ENCODE results near the gene RIMBP2.

The RIMBP2 gene

DNA sequence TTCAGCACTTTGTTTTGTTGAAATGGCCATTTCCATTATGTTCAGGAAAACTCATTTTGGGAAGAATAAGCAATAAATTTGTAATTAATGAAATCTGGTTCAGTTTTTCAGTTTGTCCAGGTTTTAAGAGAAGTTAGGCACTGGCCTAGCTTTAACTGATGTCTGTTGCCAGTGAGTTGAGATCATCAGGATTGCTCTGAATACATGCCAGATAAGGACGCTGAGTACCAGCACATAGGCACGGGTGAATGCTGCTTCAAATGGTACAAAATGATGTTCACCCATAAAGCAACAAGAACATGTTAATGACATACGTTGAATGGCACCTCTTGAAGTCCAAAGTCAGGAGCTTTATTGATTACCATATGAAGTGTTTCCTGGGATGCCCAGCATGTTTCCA, 331.9 kb downstream of the RIMBP2 start:
- H3K4me3 ChIP-seq (ENCODE audit: low read depth, low read length): no peak overlapping the region
- TF ChIP-seq, protein P1, sequence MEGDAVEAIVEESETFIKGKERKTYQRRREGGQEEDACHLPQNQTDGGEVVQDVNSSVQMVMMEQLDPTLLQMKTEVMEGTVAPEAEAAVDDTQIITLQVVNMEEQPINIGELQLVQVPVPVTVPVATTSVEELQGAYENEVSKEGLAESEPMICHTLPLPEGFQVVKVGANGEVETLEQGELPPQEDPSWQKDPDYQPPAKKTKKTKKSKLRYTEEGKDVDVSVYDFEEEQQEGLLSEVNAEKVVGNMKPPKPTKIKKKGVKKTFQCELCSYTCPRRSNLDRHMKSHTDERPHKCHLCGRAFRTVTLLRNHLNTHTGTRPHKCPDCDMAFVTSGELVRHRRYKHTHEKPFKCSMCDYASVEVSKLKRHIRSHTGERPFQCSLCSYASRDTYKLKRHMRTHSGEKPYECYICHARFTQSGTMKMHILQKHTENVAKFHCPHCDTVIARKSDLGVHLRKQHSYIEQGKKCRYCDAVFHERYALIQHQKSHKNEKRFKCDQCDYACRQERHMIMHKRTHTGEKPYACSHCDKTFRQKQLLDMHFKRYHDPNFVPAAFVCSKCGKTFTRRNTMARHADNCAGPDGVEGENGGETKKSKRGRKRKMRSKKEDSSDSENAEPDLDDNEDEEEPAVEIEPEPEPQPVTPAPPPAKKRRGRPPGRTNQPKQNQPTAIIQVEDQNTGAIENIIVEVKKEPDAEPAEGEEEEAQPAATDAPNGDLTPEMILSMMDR (IDR thresholded peaks at IDR 0.05; ENCODE audit: insufficient read depth, low read depth, low read length, missing control alignments): no peak
- no peak for DNase-seq (ENCODE audit: low read depth)

DNA sequence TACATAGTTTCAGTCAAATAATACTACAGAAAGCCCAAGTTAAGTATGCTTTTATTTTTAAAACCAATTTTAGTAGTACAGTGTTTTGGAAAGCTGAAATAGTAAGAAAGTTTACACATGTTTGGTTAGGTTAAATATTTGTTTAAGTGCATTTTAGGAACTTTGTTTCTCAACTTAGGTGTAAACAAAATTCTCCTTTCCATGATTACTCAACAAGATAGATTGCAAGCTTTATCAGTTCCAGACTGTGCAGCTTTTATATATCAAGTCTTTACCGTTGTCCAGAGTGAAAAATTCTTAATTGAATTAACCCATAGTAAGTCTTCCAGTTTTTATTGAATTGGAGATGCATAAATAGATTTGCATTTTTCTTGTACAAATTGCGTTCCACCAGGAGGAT, 333.3 kb downstream of the RIMBP2 start:
- no peak for DNase-seq (ENCODE audit: low read depth)
- no peak overlapping the region for H3K4me3 ChIP-seq (ENCODE audit: low read depth, low read length)
- TF ChIP-seq, protein P1 (IDR thresholded peaks at IDR 0.05; ENCODE audit: insufficient read depth, low read depth, low read length, missing control alignments): no peak

DNA sequence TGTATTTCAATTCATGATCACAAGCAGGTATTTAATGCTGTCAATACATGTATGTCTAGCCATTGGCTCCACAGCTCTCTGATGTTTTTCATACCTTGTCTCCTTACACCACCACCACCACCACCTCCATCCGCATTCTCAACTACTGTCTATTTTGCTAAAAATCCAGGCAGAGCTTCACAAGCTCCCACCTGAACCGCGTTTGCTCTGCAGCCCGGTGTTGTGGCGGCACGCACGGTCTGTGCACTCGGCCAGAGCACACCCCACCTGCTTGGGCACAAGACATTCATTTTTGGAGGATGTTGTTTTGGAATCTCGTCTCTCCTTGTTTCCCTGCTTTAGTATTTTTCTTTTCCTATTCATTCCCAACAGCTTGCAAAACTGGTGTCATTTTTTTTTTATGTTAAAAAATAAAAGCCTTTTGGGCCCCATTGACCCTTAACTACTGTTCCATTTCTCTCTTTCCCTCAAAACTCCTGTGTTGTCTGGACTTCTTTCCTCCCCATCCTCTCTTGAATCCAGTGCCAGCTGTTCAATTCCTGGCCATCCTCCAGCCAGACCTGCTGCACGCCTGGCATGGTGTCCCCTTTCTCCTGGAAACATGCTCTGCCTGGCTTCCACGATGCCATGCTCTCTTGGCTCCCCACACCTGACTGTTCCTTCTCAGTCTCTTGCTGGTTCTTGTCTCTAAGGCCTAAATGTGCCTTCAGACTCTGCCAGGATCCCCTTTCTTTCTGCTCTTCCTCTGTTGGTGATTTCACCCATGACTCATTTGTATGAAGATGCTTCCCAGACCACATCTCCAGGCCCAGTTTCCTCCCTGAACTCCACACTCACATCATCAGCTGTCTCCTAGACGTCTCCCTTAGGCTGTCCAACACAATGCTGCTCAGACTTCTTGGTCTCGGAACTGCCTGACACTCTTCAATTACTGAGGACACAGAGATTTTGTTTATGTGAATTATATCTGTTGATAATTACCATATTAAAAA, 340.5 kb downstream of the RIMBP2 start:
- no peak for DNase-seq (ENCODE audit: low read depth)
- TF ChIP-seq, protein P1 (IDR thresholded peaks at IDR 0.05; ENCODE audit: insufficient read depth, low read depth, low read length, missing control alignments): no peak
- no peak overlapping the region for H3K4me3 ChIP-seq (ENCODE audit: low read depth, low read length)

DNA sequence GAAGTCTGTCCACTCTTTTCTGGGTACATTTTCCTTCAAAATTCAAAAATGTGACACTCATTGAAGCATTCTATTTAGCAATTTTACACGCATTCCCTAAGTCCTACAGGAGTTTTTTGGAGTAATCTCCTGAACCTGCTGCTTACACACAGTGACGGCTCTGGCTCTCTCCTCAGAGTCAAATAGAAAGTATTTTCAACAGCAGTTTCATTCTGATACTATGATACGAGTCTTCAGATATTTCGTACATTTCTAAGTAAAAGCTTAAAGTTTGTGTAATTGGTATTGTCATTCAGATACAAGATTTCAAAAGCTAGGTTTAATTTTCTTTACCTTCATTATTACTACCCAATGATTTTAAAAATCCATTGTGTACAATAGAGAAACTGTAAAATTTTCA, 342.0 kb downstream of the RIMBP2 start:
- H3K4me3 ChIP-seq (ENCODE audit: low read depth, low read length): no peak overlapping the region
- DNase-seq (ENCODE audit: low read depth): no peak
- TF ChIP-seq, protein P1 (IDR thresholded peaks at IDR 0.05; ENCODE audit: insufficient read depth, low read depth, low read length, missing control alignments): no peak

DNA sequence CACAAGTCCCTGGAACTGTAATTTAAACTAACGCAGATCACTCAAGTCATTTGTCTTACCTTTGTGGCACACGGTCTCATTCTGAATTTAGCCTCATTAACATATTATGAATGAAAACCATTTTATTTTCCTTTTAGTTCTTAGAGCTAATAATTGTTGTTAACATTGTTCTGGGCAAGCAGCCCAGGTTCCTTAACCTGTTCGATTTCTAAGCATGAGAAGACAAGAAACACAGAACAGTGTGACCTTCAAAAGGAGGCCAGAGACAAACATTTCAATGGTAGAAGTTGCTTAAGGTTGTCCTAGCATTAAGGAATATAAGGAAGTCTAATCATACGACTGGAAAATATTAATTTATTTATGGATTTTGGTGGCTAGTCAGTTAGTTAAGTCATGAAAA, 343.2 kb downstream of the RIMBP2 start:
- no peak for DNase-seq (ENCODE audit: low read depth)
- TF ChIP-seq, protein P1 (IDR thresholded peaks at IDR 0.05; ENCODE audit: insufficient read depth, low read depth, low read length, missing control alignments): no peak
- no peak overlapping the region for H3K4me3 ChIP-seq (ENCODE audit: low read depth, low read length)

DNA sequence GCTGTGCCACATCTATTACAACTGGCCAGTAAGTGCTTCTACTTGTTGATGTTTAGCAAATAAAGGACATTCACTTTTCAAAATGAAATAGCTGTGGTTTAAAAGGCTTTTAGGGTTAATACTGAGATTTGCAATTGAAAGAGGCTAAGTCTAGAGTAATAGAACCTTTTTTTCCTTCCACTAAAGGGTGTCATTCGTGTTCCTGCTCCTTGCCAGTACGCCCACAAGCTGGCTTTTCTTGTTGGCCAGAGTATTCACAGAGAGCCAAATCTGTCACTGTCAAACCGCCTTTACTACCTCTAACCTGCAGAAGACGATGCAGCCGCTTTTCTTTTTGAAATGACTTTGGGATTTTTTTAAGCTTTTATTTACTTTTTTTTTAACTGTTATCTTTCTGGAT, 344.8 kb downstream of the RIMBP2 start:
- no peak for DNase-seq (ENCODE audit: low read depth)
- H3K4me3 ChIP-seq (ENCODE audit: low read depth, low read length): no peak overlapping the region
- TF ChIP-seq, protein P1 (IDR thresholded peaks at IDR 0.05; ENCODE audit: insufficient read depth, low read depth, low read length, missing control alignments): no peak

Data from GM12865 (cell line).